ENCODE data around the gene IGFBP3. TPM values are rescaled to one million over a fixed set of nuclear protein-coding genes. Genes with fewer than 3 reads are reported as not detected.

Gene IGFBP3
- total RNA-seq, 2 donors from 2014 or later, result 122 to 251 TPM

- Histone ChIP-seq H3K27me3 (no peaks in the 10 kb centered on the region), H3K27ac (peak overlapping the region in 1 of 2 donors; percentile 56), H3K4me1 (peaks cover 0 to 51% of the 10 kb centered on the region in 2 donors), H3K9me3 (no peaks in the 10 kb centered on the region), H3K4me3 (peak overlapping the region; percentile 39 to 56), H3K36me3 (no peaks in the 10 kb centered on the region)
- DNase-seq (ENCODE audit: low spot score), result peak; percentile 83
- peak; percentile 76 to 95 for TF ChIP-seq CTCF (IDR thresholded peaks at IDR 0.05)
These were observed 837 bp upstream of the IGFBP3 start for GRCh38 chr7:45921699-45922519.

- TF ChIP-seq CTCF (IDR thresholded peaks at IDR 0.05), result no peak
These were observed 268 bp upstream of the IGFBP3 start for GRCh38 chr7:45921381-45921698.

GRCh38 chr7:45919993-45920459 is 1.0 kb downstream of the IGFBP3 start:
- H3K36me3 ChIP-seq, result peaks cover 8% of the 10 kb centered on the region
- peak overlapping the region; percentile 39 to 56 for H3K4me3 ChIP-seq
- H3K27me3 ChIP-seq, result no peaks in the 10 kb centered on the region
- no peaks in the 10 kb centered on the region for H3K9me3 ChIP-seq
- no peak for TF ChIP-seq CTCF (IDR thresholded peaks at IDR 0.05)
- H3K27ac ChIP-seq, result peak overlapping the region in 1 of 2 donors; percentile 35
- DNase-seq (ENCODE audit: low spot score), result no peak
- H3K4me1 ChIP-seq, result peaks cover 0 to 51% of the 10 kb centered on the region in 2 donors

More at GRCh38 chr7:45921381-45921698, 268 bp upstream of the IGFBP3 start:
- Histone ChIP-seq H3K4me3 (peak overlapping the region; percentile 39 to 56), H3K27me3 (no peaks in the 10 kb centered on the region), H3K4me1 (peaks cover 0 to 51% of the 10 kb centered on the region in 2 donors), H3K36me3 (peaks cover 4% of the 10 kb centered on the region), H3K27ac (peak overlapping the region in 1 of 2 donors; percentile 56), H3K9me3 (no peaks in the 10 kb centered on the region)
- DNase-seq (ENCODE audit: low spot score), result no peak

GRCh38 chr7:45919231-45919784 is 1.8 kb downstream of the IGFBP3 start:
- peak; percentile 49 for DNase-seq (ENCODE audit: low spot score)
- Histone ChIP-seq H3K9me3 (no peaks in the 10 kb centered on the region), H3K36me3 (peaks cover 8% of the 10 kb centered on the region), H3K27me3 (no peaks in the 10 kb centered on the region), H3K4me3 (peak overlapping the region; percentile 39 to 56), H3K4me1 (peaks cover 0 to 51% of the 10 kb centered on the region in 2 donors), H3K27ac (no peak overlapping the region)
- no peak for TF ChIP-seq CTCF (IDR thresholded peaks at IDR 0.05)

- Histone ChIP-seq H3K36me3 (peaks cover 8% of the 10 kb centered on the region), H3K27me3 (no peaks in the 10 kb centered on the region), H3K9me3 (no peaks in the 10 kb centered on the region), H3K27ac (no peak overlapping the region), H3K4me3 (peak overlapping the region in 1 of 2 donors; percentile 21), H3K4me1 (peaks cover 0 to 45% of the 10 kb centered on the region in 2 donors)
- TF ChIP-seq CTCF (IDR thresholded peaks at IDR 0.05), result no peak
- no peak for DNase-seq (ENCODE audit: low spot score)
These were observed 2.5 kb downstream of the IGFBP3 start for GRCh38 chr7:45918556-45918955.

Measured in right atrium auricular region (tissue), 2 donors.